Measurements from ENCODE around the gene POLQ.

- TF ChIP-seq REST (IDR thresholded peaks at IDR 0.05; ENCODE audit: low read depth): no peak
- TF ChIP-seq CTCF (IDR thresholded peaks at IDR 0.05 in 2 of 3, conservative IDR thresholded peaks at IDR 0.05 in 1 of 3; ENCODE audit: borderline replicate concordance in 1 of 3, insufficient read depth in 1 of 3, low read depth in 2 of 3, low read length in 2 of 3): no peak
- TF ChIP-seq, protein P1, sequence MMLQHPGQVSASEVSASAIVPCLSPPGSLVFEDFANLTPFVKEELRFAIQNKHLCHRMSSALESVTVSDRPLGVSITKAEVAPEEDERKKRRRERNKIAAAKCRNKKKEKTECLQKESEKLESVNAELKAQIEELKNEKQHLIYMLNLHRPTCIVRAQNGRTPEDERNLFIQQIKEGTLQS (IDR thresholded peaks at IDR 0.05): no peak
- TF ChIP-seq ELF1 (IDR thresholded peaks at IDR 0.05; ENCODE audit: borderline replicate concordance, low read depth): no peak
- TF ChIP-seq POLR2A (IDR thresholded peaks at IDR 0.05; ENCODE audit: borderline replicate concordance, extremely low read depth, insufficient read depth, insufficient read length): no peak
- TF ChIP-seq ZFX (IDR thresholded peaks at IDR 0.05): no peak
- TF ChIP-seq EZH2 (IDR thresholded peaks at IDR 0.05): no peak
- TF ChIP-seq POLR2AphosphoS5 (IDR thresholded peaks at IDR 0.05; ENCODE audit: low read depth, low read length): no peak
- TF ChIP-seq, protein P2, sequence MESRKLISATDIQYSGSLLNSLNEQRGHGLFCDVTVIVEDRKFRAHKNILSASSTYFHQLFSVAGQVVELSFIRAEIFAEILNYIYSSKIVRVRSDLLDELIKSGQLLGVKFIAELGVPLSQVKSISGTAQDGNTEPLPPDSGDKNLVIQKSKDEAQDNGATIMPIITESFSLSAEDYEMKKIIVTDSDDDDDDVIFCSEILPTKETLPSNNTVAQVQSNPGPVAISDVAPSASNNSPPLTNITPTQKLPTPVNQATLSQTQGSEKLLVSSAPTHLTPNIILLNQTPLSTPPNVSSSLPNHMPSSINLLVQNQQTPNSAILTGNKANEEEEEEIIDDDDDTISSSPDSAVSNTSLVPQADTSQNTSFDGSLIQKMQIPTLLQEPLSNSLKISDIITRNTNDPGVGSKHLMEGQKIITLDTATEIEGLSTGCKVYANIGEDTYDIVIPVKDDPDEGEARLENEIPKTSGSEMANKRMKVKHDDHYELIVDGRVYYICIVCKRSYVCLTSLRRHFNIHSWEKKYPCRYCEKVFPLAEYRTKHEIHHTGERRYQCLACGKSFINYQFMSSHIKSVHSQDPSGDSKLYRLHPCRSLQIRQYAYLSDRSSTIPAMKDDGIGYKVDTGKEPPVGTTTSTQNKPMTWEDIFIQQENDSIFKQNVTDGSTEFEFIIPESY (IDR thresholded peaks at IDR 0.05; ENCODE audit: extremely low read depth, insufficient replicate concordance, low read length): no peak
- TF ChIP-seq RAD21 (IDR thresholded peaks at IDR 0.05; ENCODE audit: low read depth): no peak
- TF ChIP-seq FOSL1 (IDR thresholded peaks at IDR 0.05; ENCODE audit: low read depth): no peak
These were observed 63.1 kb downstream of the POLQ start for GRCh38 chr3:121482660-121483059.
